Epithelial cell of prostate (primary cell): Measurements from ENCODE around the gene PDE3A.

ENCODE experiments used
- DNase-seq: peaks from one replicate; pipeline ENCODE4 v3.0.0-alpha.2; 2011; ENCODE audit warnings: low read depth, low spot score
- H3K27ac ChIP-seq: fragments of 450-650 bp; 2 replicates; pipeline ENCODE4 v1.5.1; 2017; ENCODE audit warnings: mild to moderate bottlenecking

The PDE3A gene

GRCh38 chr12:20451761-20452160 lies 83.4 kb downstream of the PDE3A start:
- H3K27ac ChIP-seq, result no peak overlapping the region
- DNase-seq, result no peak

- DNase-seq, result no peak
- H3K27ac ChIP-seq, result no peak overlapping the region
These were observed 84.2 kb downstream of the PDE3A start for GRCh38 chr12:20452496-20453010.

- no peak overlapping the region for H3K27ac ChIP-seq
- DNase-seq, result no peak
These were observed 85.5 kb downstream of the PDE3A start for GRCh38 chr12:20453756-20454310.

- DNase-seq, result no peak
- no peak overlapping the region for H3K27ac ChIP-seq
These were observed 86.8 kb downstream of the PDE3A start for GRCh38 chr12:20455001-20455706.

- no peak for DNase-seq
- H3K27ac ChIP-seq, result no peak overlapping the region
These were observed 89.2 kb downstream of the PDE3A start for GRCh38 chr12:20457582-20457981.

GRCh38 chr12:20458011-20458410 lies 89.7 kb downstream of the PDE3A start:
- DNase-seq, result no peak

GRCh38 chr12:20459920-20460319 lies 91.6 kb downstream of the PDE3A start:
- no peak for DNase-seq
- H3K27ac ChIP-seq, result no peak overlapping the region

More at GRCh38 chr12:20458011-20458410, 89.7 kb downstream of the PDE3A start:
- H3K27ac ChIP-seq, result no peak overlapping the region

- DNase-seq, result no peak
- H3K27ac ChIP-seq, result no peak overlapping the region
These were observed 92.6 kb downstream of the PDE3A start for GRCh38 chr12:20460956-20461355.

- no peak overlapping the region for H3K27ac ChIP-seq
- no peak for DNase-seq
These were observed 95.7 kb downstream of the PDE3A start for GRCh38 chr12:20463913-20464524.

- H3K27ac ChIP-seq, result no peak overlapping the region
- DNase-seq, result no peak
These were observed 101.0 kb downstream of the PDE3A start for GRCh38 chr12:20469300-20469699.

- H3K27ac ChIP-seq, result no peak overlapping the region
- no peak for DNase-seq
These were observed 101.4 kb downstream of the PDE3A start for GRCh38 chr12:20469756-20470155.

GRCh38 chr12:20472102-20472782 lies 103.9 kb downstream of the PDE3A start:
- DNase-seq, result no peak
- H3K27ac ChIP-seq, result no peak overlapping the region

GRCh38 chr12:20473133-20473532 lies 104.8 kb downstream of the PDE3A start:
- no peak overlapping the region for H3K27ac ChIP-seq

GRCh38 chr12:20474016-20474415 lies 105.7 kb downstream of the PDE3A start:
- DNase-seq, result no peak
- no peak overlapping the region for H3K27ac ChIP-seq

More at GRCh38 chr12:20473133-20473532, 104.8 kb downstream of the PDE3A start:
- no peak for DNase-seq

- H3K27ac ChIP-seq, result no peak overlapping the region
- no peak for DNase-seq
These were observed 106.1 kb downstream of the PDE3A start for GRCh38 chr12:20474443-20474842.

- H3K27ac ChIP-seq, result no peak overlapping the region
- no peak for DNase-seq
These were observed 107.2 kb downstream of the PDE3A start for GRCh38 chr12:20475542-20475941.

- DNase-seq, result no peak
- no peak overlapping the region for H3K27ac ChIP-seq
These were observed 108.2 kb downstream of the PDE3A start for GRCh38 chr12:20476551-20476950.

GRCh38 chr12:20477255-20477654 lies 108.9 kb downstream of the PDE3A start:
- H3K27ac ChIP-seq, result no peak overlapping the region
- DNase-seq, result no peak

GRCh38 chr12:20477672-20478071 lies 109.3 kb downstream of the PDE3A start:
- no peak overlapping the region for H3K27ac ChIP-seq
- DNase-seq, result no peak

GRCh38 chr12:20482491-20483054 lies 114.2 kb downstream of the PDE3A start:
- no peak overlapping the region for H3K27ac ChIP-seq
- no peak for DNase-seq

GRCh38 chr12:20483776-20484175 lies 115.4 kb downstream of the PDE3A start:
- no peak overlapping the region for H3K27ac ChIP-seq
- DNase-seq, result no peak
